Measurements from ENCODE around the gene NXNL1.

Gene NXNL1

GRCh38 chr19:17448131-17448967, 12.4 kb downstream of the NXNL1 start, which contains the start of gene TMEM221:
Gene TMEM221 (minus strand): TSS chr19:17448668. CDS start chr19:17448462, 206 bp downstream.
- FAIRE-seq (no peak), DNase-seq (ENCODE audit: insufficient read length) (peak; percentile 51)
- no peak for TF ChIP-seq POLR2A (IDR thresholded peaks at IDR 0.05; ENCODE audit: low read depth, low read length)
- TF ChIP-seq POLR2AphosphoS5 (IDR thresholded peaks at IDR 0.05; ENCODE audit: low read depth, low read length): no peak
- no peak for TF ChIP-seq TAF1 (IDR thresholded peaks at IDR 0.05; ENCODE audit: borderline replicate concordance, low read depth, low read length)

GRCh38 chr19:17447704-17448130, 13.0 kb downstream of the NXNL1 start:
- DNase-seq (ENCODE audit: insufficient read length) (no peak), FAIRE-seq (no peak)
- TF ChIP-seq POLR2AphosphoS5 (IDR thresholded peaks at IDR 0.05; ENCODE audit: low read depth, low read length): no peak
- TF ChIP-seq TAF1 (IDR thresholded peaks at IDR 0.05; ENCODE audit: borderline replicate concordance, low read depth, low read length): no peak
- TF ChIP-seq POLR2A (IDR thresholded peaks at IDR 0.05; ENCODE audit: low read depth, low read length): no peak

GRCh38 chr19:17445526-17446165, 15.1 kb downstream of the NXNL1 start:
- FAIRE-seq (no peak), DNase-seq (ENCODE audit: insufficient read length) (no peak)
- TF ChIP-seq POLR2A (IDR thresholded peaks at IDR 0.05; ENCODE audit: low read depth, low read length): no peak
- TF ChIP-seq POLR2AphosphoS5 (IDR thresholded peaks at IDR 0.05; ENCODE audit: low read depth, low read length): no peak
- no peak for TF ChIP-seq TAF1 (IDR thresholded peaks at IDR 0.05; ENCODE audit: borderline replicate concordance, low read depth, low read length)

GRCh38 chr19:17441241-17442021, 19.3 kb downstream of the NXNL1 start:
- peak; percentile 33 for FAIRE-seq
- TF ChIP-seq POLR2A (IDR thresholded peaks at IDR 0.05; ENCODE audit: low read depth, low read length) (no peak), TAF1 (IDR thresholded peaks at IDR 0.05; ENCODE audit: borderline replicate concordance, low read depth, low read length) (no peak), POLR2AphosphoS5 (IDR thresholded peaks at IDR 0.05; ENCODE audit: low read depth, low read length) (no peak)
- DNase-seq (ENCODE audit: insufficient read length): no peak

- DNase-seq (ENCODE audit: insufficient read length) (no peak), FAIRE-seq (no peak)
- TF ChIP-seq TAF1 (IDR thresholded peaks at IDR 0.05; ENCODE audit: borderline replicate concordance, low read depth, low read length): no peak
- TF ChIP-seq POLR2AphosphoS5 (IDR thresholded peaks at IDR 0.05; ENCODE audit: low read depth, low read length): no peak
- no peak for TF ChIP-seq POLR2A (IDR thresholded peaks at IDR 0.05; ENCODE audit: low read depth, low read length)
Observed at GRCh38 chr19:17436874-17437267, 23.9 kb downstream of the NXNL1 start.

- no peak for DNase-seq (ENCODE audit: insufficient read length)
- no peak for FAIRE-seq
- TF ChIP-seq POLR2A (IDR thresholded peaks at IDR 0.05; ENCODE audit: low read depth, low read length) (no peak), POLR2AphosphoS5 (IDR thresholded peaks at IDR 0.05; ENCODE audit: low read depth, low read length) (no peak), TAF1 (IDR thresholded peaks at IDR 0.05; ENCODE audit: borderline replicate concordance, low read depth, low read length) (no peak)
Observed at GRCh38 chr19:17436094-17436873, 24.4 kb downstream of the NXNL1 start.

GRCh38 chr19:17435218-17435617, 25.5 kb downstream of the NXNL1 start:
- TF ChIP-seq POLR2AphosphoS5 (IDR thresholded peaks at IDR 0.05; ENCODE audit: low read depth, low read length) (no peak), POLR2A (IDR thresholded peaks at IDR 0.05; ENCODE audit: low read depth, low read length) (no peak), TAF1 (IDR thresholded peaks at IDR 0.05; ENCODE audit: borderline replicate concordance, low read depth, low read length) (no peak)
- FAIRE-seq: no peak

GRCh38 chr19:17431417-17431816, 29.3 kb downstream of the NXNL1 start:
- no peak for DNase-seq (ENCODE audit: insufficient read length)
- FAIRE-seq: no peak
- TF ChIP-seq POLR2AphosphoS5 (IDR thresholded peaks at IDR 0.05; ENCODE audit: low read depth, low read length) (no peak), POLR2A (IDR thresholded peaks at IDR 0.05; ENCODE audit: low read depth, low read length) (no peak), TAF1 (IDR thresholded peaks at IDR 0.05; ENCODE audit: borderline replicate concordance, low read depth, low read length) (no peak)

More at GRCh38 chr19:17435218-17435617, 25.5 kb downstream of the NXNL1 start:
- DNase-seq (ENCODE audit: insufficient read length): no peak

- no peak for FAIRE-seq
- DNase-seq (ENCODE audit: insufficient read length): no peak
- TF ChIP-seq POLR2A (IDR thresholded peaks at IDR 0.05; ENCODE audit: low read depth, low read length) (no peak), POLR2AphosphoS5 (IDR thresholded peaks at IDR 0.05; ENCODE audit: low read depth, low read length) (no peak), TAF1 (IDR thresholded peaks at IDR 0.05; ENCODE audit: borderline replicate concordance, low read depth, low read length) (no peak)
Observed at GRCh38 chr19:17429641-17430113, 31.0 kb downstream of the NXNL1 start.

- DNase-seq (ENCODE audit: insufficient read length): no peak
- TF ChIP-seq TAF1 (IDR thresholded peaks at IDR 0.05; ENCODE audit: borderline replicate concordance, low read depth, low read length) (no peak), POLR2A (IDR thresholded peaks at IDR 0.05; ENCODE audit: low read depth, low read length) (no peak)
- no peak for FAIRE-seq
Observed at GRCh38 chr19:17424743-17425365, 35.9 kb downstream of the NXNL1 start.

Measured in GM12892 (cell line).